Colonic mucosa (tissue), 4 donors: Measurements from ENCODE around the gene MTA2. TPM values are rescaled to one million over a fixed set of nuclear protein-coding genes. Genes with fewer than 3 reads are reported as not detected.

Experiments used
- DNase-seq: peaks from one replicate; pipeline ENCODE4 v3.0.0-alpha.2; 2020
- H3K27ac ChIP-seq: fragments of 200-600 bp; one replicate; pipeline ENCODE4 v1.8.0; 2021
- H3K27me3 ChIP-seq: fragments of 200-600 bp; one replicate; pipeline ENCODE4 v1.8.0; 2021
- H3K36me3 ChIP-seq: fragments of 200-600 bp; one replicate; pipeline ENCODE4 v1.8.0; 2021
- H3K4me1 ChIP-seq: fragments of 200-600 bp; one replicate; pipeline ENCODE4 v1.8.0; 2021; ENCODE audit warnings: mild to moderate bottlenecking
- H3K4me3 ChIP-seq: fragments of 200-600 bp; one replicate; pipeline ENCODE4 v1.8.0; 2021
- H3K9ac ChIP-seq, 2 donors: one replicate each; pipeline ENCODE4 v1.7.0; 2013; ENCODE audit warnings: control low read depth in 2 of 2, low read depth in 2 of 2, low read length in 2 of 2
- H3K9me3 ChIP-seq: fragments of 200-600 bp; one replicate; pipeline ENCODE4 v1.8.0; 2021
- CTCF ChIP-seq: fragments of 200-600 bp; IDR thresholded peaks from one replicate; pipeline ENCODE4 v1.8.0; 2022; ENCODE audit warnings: antibody characterized with exemption, mild to moderate bottlenecking
- intact Hi-C: fragments of 100-400 bp; cut with DNase I; formaldehyde crosslinking; loops from one replicate; pipeline ENCODE4 v1.14.1; 2022
- total RNA-seq, 2 donors: library from RNA; stranded (reverse); fragmentation: NEBNext Ultra II Directional in 1 of 2; extraction: Animal tissue kit (Norgen Biotek cat#: 25700) in 1 of 2; gene quantifications; one replicate each; pipeline ENCODE4 v1.2.1, GENCODE V29; 2021
- donor health status: healthy.
- donor health status: DM: no; HTN: no; CAD: no.
- donor health status: DM: no; HTN: no; CAD: no.

The MTA2 gene
- total RNA-seq, 2 donors from 2014 or later = 91.0 to 133 TPM

GRCh38 chr11:62601122-62601371, 618 bp downstream of the MTA2 start:
- Histone ChIP-seq H3K27me3 (no peaks in the 10 kb centered on the region), H3K9ac (peak overlapping the region; percentile 97 to 98), H3K4me3 (peak overlapping the region; percentile 87), H3K4me1 (peaks cover 5% of the 10 kb centered on the region), H3K9me3 (no peaks in the 10 kb centered on the region), H3K27ac (peak overlapping the region; percentile 99), H3K36me3 (peaks cover 6% of the 10 kb centered on the region)
- intact Hi-C loops = no loop called here
- no peak for TF ChIP-seq CTCF
- DNase-seq = peak; percentile 54

GRCh38 chr11:62600367-62601121, 1.1 kb downstream of the MTA2 start:
- no peak for TF ChIP-seq CTCF
- DNase-seq = no peak
- no peaks in the 10 kb centered on the region for H3K27me3 ChIP-seq
- H3K36me3 ChIP-seq = peaks cover 6% of the 10 kb centered on the region
- H3K4me3 ChIP-seq = peak overlapping the region; percentile 87
- H3K4me1 ChIP-seq = peaks cover 5% of the 10 kb centered on the region
- H3K9ac ChIP-seq = peak overlapping the region; percentile 97 to 98
- intact Hi-C loops = no loop called here
- peak overlapping the region; percentile 99 for H3K27ac ChIP-seq
- H3K9me3 ChIP-seq = no peaks in the 10 kb centered on the region

GRCh38 chr11:62599901-62600300, 1.8 kb downstream of the MTA2 start:
- intact Hi-C loops = loop anchor here (10.0 kb wide), 1 partner anchor 95 kb away; no protein-coding TSS in a partner anchor
- peak overlapping the region; percentile 87 for H3K4me3 ChIP-seq
- H3K9me3 ChIP-seq = no peaks in the 10 kb centered on the region
- H3K27me3 ChIP-seq = no peaks in the 10 kb centered on the region
- DNase-seq = no peak
- peaks cover 5% of the 10 kb centered on the region for H3K4me1 ChIP-seq
- H3K27ac ChIP-seq = peak overlapping the region; percentile 99
- peaks cover 6% of the 10 kb centered on the region for H3K36me3 ChIP-seq
- no peak for TF ChIP-seq CTCF
- H3K9ac ChIP-seq = peak overlapping the region; percentile 47 to 97

- intact Hi-C loops = loop anchor here (10.0 kb wide), 1 partner anchor 96 kb away; no protein-coding TSS in a partner anchor
- Histone ChIP-seq H3K9me3 (no peaks in the 10 kb centered on the region), H3K9ac (peak overlapping the region in 1 of 2 donors; percentile 97), H3K4me3 (no peak overlapping the region), H3K36me3 (peaks cover 6% of the 10 kb centered on the region), H3K27me3 (no peaks in the 10 kb centered on the region), H3K27ac (peak overlapping the region; percentile 17), H3K4me1 (peaks cover 5% of the 10 kb centered on the region)
- no peak for TF ChIP-seq CTCF
- DNase-seq = peak; percentile 94
Observed at GRCh38 chr11:62599069-62599696, 2.5 kb downstream of the MTA2 start.

GRCh38 chr11:62595124-62595523, 6.5 kb downstream of the MTA2 start:
- Histone ChIP-seq H3K9ac (no peak overlapping the region), H3K9me3 (no peaks in the 10 kb centered on the region), H3K36me3 (peaks cover 6% of the 10 kb centered on the region), H3K4me3 (no peak overlapping the region), H3K27ac (no peak overlapping the region), H3K27me3 (no peaks in the 10 kb centered on the region), H3K4me1 (peaks cover 18% of the 10 kb centered on the region)
- DNase-seq = no peak
- intact Hi-C loops = loop anchor here (10.0 kb wide), 1 partner anchor 100 kb away; no protein-coding TSS in a partner anchor
- no peak for TF ChIP-seq CTCF
